Jurkat, Clone E6-1 (cell line): ENCODE results near the gene MAP6.
"Not testable (repeated sequence)": the region's sequence is repeated elsewhere in the genome, so short reads cannot be mapped to it uniquely, and the experiment has no call there.

Experiments
- DNase-seq: peaks from one replicate; pipeline ENCODE4 v3.0.0-alpha.2; 2011; ENCODE audit warnings: low read depth, low spot score
- H3K4me3 ChIP-seq: 2 replicates; pipeline ENCODE4 v1.5.1; 2011; ENCODE audit warnings: mild to moderate bottlenecking, low read length, control low read depth, moderate library complexity

MAP6 gene

DNA sequence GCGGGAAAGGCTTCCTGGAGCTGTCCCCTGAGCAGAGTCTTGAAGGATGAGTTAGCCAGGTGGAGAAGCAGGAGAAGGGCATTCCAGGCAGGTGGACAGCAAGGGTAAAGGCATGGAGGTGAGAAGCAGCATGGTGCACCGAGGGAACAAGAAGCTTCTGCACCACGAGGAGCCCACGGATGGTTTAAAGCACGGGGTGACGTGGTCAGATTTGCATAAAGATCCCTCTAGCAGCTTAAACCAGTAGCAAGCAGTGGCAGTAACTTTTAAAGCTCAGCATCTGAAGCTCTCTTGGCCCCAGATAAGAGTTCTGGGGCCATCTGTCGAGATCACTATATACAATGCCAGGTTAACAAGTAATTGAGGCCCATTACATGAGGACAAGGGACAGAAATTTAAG is 69.9 kb downstream of the MAP6 start:
- DNase-seq = no peak
- no peak overlapping the region for H3K4me3 ChIP-seq

DNA sequence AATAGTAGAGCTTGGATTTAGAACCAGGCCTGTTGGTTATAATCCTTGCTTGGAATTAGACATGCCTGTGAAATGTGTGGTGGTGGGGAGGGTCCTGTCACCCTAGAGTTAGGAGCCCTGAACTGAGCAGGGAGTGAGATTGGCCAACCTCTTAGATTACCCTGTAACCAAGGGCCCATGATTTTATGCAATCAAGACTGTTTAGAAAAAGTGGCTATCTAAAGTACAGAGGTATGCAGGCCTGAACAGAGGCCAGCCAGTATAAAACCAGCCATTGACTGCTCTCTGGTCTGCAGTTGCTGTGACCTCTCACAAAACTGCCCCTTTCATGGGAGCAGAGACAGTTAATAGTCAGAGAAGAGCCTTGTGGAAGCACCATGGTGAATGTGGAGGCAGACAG is 70.6 kb downstream of the MAP6 start:
- DNase-seq = no peak
- no peak overlapping the region for H3K4me3 ChIP-seq

DNA sequence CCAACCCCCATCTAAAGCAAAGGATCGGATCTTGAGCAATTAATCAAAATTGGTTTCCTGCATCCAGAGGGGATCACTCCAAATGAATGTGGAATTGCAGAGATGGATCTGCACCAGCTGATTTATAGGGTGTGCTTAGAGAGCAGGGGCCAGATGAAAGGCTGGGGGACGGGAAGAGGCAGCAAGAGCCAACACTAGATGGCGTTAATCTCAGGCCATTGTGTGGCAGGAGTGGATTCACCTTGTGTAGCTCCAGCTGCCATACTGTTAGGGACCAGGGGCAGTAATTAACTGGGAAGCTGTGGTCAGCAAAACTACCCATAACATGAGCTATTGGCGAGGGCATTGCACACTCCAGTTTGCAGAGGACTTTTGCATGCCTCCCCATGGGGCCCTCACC is 71.2 kb downstream of the MAP6 start:
- peak; percentile 8 for DNase-seq

DNA sequence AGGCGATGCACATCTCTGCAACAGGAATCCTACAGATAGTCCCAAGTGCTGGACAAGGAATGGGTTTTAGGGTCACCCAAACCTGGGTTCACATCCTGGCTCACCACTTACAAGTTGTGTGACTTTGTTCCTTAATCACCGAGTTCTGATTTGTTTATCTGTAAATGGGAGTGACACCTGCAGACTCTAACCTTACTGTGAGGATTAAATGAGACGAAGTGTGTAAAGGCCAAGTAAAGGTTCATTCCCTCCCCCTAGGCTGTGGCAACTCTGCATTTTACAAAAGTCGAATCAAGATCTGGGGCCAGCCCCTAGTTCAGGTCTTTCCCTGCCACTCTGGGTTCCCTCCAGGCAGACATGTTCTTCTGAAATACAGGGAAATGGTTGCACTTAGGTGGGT is 71.9 kb downstream of the MAP6 start:
- DNase-seq = no peak
- H3K4me3 ChIP-seq = no peak overlapping the region

More for the DNA sequence above, 71.2 kb downstream of the MAP6 start:
- no peak overlapping the region for H3K4me3 ChIP-seq

DNA sequence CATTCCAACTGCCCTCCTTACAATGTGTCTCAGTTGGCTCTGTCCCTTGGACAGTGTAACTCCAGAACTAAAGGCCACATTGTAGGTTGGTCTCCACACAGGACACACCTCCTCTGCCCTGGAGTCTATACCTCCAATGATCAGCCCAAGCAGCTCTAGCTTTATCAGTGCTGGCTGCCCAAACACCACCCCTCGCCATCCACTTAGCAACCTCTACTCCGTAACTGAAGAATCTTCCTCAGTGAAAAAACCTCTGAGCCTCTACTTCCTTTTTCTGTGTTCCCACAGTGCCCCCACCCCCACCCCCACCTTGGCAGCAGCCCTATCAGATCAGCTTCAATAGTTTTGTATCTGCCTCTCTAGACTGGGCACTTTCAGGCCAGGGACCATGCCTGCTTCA is 73.4 kb downstream of the MAP6 start:
- H3K4me3 ChIP-seq = no peak overlapping the region
- no peak for DNase-seq

DNA sequence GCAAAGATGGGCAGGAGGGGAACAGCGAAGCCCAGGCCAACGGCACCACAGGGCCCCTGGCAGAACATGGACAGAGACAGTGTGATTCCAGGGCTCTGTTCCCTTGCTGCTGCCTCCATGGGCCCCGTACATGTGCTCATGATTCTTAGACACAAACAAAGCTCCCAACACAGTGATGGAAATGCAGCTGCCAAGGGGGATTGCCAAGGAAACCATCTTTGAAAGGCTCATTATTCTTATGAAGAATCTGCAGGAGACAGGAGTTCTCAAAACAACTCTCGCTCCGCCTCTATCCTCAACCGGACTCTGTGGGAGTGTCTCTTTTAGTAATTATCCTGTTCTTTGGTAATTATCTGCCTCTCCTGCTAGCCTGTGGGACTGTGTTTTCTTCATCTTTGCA is 74.6 kb downstream of the MAP6 start:
- H3K4me3 ChIP-seq = no peak overlapping the region
- no peak for DNase-seq

DNA sequence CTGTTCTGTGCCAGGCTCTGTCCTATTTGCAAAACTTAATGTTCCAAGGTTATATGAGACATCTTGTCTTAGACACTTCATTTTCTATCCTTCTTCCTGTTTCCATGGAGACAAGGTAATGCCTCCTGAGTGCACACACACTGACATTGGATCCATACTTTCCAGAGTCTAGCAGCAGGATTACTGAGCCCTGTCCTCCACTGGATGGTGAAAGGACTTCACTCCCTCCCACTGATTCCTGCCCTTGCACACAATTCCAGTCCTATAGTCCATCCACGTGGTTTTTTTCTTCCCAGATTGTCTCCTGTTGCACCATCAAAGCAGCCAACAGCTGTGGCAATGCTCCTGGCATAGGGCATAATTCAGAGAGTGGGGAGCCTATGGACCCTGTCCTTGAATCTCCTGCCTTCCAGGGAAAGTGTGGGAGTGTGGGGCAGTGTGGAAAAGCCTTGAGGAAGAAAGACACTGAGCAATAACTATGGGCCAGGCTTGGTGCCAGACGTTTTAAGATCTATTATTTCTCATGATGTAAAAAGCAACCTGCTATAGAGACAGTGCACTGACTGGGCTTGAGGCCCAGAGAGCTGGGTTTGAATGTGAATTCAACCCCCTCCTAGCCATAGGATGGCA is 75.4 kb downstream of the MAP6 start:
- H3K4me3 ChIP-seq = no peak overlapping the region
- no peak for DNase-seq

DNA sequence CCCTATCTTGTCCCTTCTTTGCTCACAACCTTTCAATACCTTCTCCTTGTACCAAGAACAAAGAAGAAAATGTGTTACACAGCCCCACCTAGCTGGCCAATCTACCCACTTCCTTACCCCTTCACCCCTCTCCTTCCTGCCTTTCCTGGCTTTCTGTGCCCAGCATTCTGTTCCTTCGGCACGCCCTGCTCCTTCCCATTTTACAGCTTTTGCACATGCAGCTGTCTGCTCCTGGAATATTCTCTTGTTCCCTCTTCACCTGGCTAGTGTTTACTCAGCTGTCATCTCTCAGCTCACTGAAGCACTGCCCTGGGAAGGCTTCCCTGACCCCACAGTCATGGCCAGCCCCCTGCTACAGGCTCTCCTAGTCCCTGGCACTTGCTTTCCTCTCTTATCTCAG is 76.1 kb downstream of the MAP6 start:
- no peak for DNase-seq
- no peak overlapping the region for H3K4me3 ChIP-seq

DNA sequence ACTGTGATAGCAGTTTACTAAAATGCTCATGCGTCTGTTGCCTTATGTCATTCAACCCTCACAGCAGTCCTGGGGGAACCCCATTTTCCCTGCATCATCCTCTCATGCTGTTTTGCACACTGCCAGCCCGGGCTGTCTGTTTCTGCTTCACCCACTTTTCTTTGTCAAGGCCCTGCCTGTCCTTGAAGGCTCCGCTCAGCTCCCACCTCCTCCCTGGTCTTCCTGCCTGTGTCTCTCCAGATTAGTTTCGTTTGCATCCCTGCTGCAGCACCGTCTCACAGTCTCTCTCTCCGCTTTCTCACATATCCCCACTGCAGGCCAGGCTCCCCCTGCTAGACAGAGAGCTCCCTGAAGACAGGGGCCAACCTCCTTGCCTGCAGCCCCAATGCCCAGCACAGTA is 76.9 kb downstream of the MAP6 start:
- H3K4me3 ChIP-seq = no peak overlapping the region
- no peak for DNase-seq

DNA sequence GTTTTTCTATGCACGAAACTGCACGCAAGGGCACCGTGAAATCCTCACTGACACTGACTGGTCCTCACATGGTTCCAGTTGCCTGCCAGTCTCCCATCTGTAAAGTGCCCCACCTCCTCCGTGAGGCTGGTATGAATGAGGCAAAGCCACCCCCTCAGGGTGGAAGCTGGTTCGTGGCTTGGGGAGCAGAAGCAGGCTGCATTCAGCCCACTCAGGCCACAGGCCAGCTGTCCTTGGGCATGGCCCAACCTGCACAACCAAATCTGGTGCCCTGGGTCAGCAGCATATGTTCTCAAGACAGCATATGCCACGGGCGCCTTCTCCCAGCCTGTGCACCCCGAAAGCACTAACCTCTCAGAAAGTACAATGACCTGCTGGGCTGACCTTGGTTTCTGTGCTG is 77.5 kb downstream of the MAP6 start:
- no peak for DNase-seq
- no peak overlapping the region for H3K4me3 ChIP-seq

DNA sequence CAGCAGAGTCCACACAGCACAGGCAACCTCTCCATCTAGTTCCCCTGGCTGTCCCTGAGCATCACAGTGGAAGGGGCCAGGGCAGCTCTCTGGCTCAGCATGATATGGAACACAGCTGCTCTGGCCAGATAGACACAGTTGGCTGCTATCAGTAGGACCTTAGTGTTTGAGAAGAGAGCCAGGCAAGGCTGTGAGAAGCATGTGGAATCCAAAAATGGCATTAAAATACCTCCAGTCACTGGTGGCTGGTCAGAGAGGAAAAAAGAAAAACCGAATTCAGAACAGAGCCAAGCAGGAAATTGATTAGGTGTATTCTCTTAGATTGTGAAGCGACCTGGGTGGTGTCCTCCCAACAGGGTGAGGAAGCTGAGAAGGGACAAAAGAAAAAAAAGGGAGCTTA is 78.9 kb downstream of the MAP6 start:
- H3K4me3 ChIP-seq = no peak overlapping the region
- no peak for DNase-seq

DNA sequence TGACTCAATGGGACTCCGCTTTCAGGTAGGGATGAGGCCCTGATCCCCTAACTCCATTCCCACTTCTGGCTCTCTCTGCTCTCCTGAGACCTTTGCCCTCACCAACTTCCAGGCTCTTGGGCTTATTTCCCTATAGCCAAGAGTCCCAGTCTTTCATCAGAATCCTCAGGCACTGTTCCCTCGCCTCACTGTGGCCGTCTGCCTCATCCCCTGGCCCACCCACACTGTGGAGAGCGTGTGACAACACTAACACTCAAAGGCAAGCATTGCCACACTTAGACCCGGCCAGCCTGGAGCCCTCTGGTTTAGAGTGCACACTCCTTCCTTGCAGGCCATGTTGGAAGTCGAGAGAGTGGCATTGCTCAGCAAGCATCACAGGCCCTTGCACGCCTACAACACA is 79.8 kb downstream of the MAP6 start:
- no peak for DNase-seq

DNA sequence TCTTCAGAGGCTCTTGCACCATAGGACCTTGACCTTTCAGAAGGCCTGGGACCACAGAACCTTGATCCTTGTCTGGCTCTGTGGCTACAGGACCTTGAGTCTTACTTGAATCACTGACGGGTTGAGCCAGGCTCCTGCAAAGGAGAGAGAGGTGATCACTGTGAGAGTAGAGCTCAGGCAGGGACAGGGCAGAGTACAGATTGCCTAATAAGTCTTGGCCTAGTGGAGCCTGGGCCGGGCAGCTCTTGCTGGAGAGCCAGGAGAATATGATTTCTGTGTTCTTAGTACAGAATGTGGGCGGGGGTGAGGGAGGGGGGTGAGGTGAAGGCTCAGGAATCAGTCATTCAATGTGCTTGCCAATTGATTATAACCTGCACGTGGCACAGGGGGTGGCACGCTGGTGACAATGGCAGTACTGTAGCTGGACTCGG is 80.8 kb downstream of the MAP6 start:
- DNase-seq = no peak
- no peak overlapping the region for H3K4me3 ChIP-seq

More for the DNA sequence above, 79.8 kb downstream of the MAP6 start:
- no peak overlapping the region for H3K4me3 ChIP-seq

DNA sequence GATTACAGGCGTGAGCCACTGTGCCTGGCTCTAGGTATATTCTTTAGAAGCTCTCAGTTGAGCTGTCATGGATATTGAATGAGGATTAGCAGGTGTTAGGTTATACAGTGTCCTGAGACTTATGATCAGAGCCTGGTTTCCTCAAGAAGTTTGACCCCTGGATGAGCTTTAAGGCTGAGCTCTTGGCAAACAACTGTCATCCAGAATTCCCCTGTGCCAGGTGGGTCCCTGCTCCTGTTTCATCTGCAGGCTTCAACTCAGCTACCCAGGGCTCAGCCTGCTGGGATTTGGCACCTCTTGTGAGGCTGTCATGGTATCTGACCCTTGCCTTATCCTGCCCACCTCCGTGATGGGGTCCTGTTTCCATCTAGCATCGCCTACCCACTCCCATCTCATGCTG is 82.4 kb downstream of the MAP6 start:
- no peak overlapping the region for H3K4me3 ChIP-seq
- DNase-seq = no peak

DNA sequence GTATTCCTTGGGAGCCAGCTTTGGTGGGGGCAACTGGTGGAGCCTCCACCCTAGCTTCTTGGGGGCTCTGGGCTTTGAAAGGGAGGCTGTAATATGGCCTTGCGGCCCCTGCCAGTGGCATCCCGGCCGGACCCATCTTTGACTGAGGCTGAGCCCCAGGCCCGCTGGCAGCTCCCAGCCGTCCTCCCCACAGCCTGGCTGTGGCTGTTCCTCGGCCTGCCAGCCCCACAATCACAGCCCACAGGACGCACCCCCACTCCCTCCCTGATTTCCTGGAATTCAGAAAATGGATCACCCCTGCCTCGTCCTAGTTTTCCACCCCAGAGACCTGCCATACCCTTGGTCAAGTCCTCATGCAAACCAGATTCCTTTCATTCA is 83.6 kb downstream of the MAP6 start:
- H3K4me3 ChIP-seq = no peak overlapping the region
- DNase-seq = no peak

DNA sequence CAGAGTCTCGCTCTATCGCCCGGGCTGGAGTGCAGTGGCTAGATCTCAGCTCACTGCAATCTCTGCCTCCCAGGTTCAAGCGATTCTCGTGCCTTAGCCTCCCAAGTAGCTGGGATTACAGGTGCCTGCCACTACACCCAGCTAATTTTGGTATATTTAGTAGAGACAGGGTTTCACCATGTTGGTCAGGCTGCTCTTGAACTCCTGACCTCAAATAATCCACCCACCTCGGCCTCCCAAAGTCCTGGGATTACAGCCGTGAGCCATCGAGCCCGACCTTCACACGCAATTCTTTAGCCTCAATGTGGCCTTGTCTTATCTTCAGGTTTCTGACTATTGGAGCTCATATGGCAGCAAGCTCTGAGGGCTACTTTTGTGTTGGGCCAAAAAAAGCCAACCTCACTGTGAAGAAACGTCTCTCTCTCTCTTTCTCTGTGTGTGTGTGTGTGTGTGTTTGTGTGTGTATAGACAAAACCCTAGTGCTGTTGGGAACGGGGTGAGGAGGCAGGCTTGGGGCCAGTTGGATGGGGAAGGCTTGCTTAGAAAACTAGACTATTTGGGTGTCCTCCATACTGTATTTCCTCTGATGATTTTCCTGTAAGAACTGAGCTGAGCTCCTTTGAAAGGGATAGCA is 84.1 kb downstream of the MAP6 start:
- not testable (repeated sequence) for H3K4me3 ChIP-seq

DNA sequence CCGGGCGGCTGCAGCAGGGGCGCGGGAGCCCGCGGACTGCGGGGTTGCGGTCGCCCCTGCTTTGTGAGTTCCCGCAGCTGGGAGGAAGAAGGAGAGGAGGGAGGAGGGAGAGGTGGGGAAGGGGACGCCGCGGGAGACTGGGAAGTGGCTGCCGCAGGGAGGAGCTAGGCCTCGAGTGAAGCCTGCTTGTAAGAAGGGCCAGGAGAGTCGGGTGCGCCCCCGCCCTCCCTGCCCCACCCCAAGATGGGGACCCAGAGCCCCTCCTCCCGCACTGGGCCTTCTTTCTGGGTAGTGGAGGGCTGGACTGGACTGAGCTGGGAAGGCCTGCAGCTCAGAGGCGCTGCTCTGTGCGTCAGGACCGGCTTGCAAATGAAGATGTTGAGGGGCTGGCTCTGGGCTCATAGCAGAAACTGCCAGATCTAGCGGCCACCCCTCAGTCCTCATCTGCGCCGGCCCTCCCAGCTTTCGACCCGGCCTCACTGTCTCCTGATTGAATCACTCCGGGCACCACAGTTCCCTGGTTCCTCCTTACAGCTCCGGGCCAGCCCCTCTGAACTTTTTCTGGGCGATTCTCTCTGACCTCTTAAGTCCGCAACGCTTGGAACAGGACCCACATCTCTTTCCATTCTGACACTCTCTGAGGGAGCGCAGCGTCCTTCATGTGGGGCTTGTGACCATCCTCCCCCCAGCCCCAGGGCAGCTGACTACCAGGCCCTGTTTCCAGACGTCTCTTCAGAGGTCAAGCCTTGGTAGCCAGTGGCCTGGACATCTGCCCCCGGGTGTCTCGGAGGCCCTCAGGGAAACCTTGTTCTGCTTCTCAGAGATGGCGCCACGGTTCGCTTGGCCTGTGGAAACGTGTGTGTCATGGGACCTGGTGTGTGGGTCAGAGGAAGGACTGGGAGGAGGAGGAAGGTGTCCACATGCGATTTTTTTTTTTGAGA is 84.8 kb downstream of the MAP6 start:
- H3K4me3 ChIP-seq = peak overlapping the region; percentile 55
- DNase-seq = no peak

More for the DNA sequence above, 84.1 kb downstream of the MAP6 start:
- DNase-seq = not testable (repeated sequence)

DNA sequence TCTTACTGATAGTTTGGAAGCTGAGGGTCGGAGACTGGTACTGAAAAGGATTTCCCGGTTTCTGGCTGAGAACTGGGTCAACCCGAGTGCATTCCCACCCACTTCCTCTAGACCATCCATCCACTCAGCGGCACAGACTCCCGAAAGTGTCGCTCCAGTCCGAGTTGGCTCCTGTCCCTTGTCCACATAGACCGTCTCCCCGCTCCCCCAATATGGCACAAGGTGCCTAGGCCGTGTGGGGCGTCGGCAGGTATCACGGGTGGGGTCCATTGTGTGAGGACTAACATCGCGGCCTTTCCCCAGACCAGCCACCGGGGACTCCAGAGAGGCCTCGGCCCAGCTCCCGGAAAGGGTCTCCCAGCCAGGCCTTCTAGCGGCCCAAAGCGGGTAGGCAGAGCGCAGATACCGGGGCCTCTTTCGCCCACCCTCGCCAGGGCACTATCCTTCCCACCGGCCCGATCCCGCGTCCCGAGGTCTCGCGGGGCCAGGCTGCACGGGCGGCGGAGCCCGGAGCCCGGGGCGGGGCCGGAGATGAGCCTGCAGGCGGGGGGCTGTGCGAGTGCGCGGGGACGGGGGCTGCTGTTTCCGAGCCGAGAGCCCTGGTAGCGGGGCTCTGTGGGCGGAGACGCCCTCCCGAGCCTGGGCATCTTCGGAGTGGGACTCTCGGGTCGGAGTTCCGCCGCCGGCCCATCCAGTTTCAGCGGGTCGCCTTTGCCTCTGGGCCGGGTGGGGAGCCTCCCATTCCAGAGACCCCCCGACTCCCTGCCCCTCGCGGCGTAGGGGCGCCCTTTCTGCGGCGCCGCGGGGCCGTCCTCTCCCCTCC is 85.7 kb downstream of the MAP6 start:
- peak overlapping the region; percentile 55 for H3K4me3 ChIP-seq
- DNase-seq = no peak

DNA sequence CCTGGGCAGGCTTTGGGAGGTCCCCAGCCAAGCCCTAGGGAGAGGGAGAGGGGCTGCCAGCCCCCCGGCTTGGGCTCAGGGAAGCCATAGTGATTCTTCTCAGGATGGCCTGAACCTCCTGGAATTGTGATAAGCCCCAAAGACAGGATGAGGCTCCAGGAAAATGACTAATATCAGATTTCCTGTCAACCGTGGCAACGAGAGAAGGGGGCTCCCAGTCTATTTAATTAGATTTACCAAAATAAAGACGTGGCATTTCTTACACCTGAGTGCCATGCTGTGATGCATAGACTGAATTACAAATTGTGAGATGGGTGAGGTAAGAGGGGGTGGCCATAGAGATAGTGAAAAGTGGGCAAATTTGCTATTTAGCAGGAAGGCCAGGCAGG is 86.3 kb downstream of the MAP6 start:
- peak overlapping the region; percentile 55 for H3K4me3 ChIP-seq
- no peak for DNase-seq
